Umbilical cord (tissue), 2 donors: ENCODE measurements around the gene TMC7. TPM values are rescaled to one million over a fixed set of nuclear protein-coding genes. Genes with fewer than 3 reads are reported as not detected.

ENCODE experiments used
- DNase-seq: peaks from one replicate; pipeline ENCODE4 v3.0.0-alpha.2; 2015; ENCODE audit warnings: low spot score
- total RNA-seq: library from RNA; depleted of rRNA; stranded (reverse); fragments of >200 nt; gene quantifications from one replicate; pipeline ENCODE4 v1.2.3, GENCODE V29; 2014; ENCODE audit warnings: low replicate concordance; ENCODE audit not compliant: insufficient read depth

The TMC7 gene
- total RNA-seq, 1 donor from 2014 or later = 1.9 TPM

DNA sequence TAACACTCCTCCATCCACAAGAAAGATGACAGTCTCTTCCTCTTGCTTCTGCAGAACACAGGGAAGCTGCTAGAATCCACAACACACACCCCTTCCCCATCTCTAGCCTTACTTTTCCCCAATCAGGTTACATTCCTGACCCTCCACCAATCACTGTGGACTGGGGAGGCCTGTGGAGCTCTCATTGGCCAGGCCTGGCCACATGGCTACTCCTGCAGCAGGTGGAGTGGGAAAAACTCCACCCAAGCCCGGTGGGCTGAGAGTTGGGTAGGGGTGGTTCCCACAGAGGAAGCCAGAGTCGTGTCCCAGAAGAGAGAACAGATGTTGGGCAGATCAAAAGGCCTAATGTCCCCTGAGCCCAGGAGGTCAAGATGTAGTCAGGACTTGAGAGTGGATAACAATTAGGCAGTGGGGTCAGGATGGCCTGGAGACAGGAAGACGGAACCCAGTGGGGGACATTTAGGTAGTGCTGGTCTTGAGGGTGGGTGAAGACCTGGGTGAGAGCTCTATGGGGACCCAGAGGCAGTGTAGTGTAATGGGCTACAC, 105.7 kb downstream of the TMC7 start:
- DNase-seq = no peak

DNA sequence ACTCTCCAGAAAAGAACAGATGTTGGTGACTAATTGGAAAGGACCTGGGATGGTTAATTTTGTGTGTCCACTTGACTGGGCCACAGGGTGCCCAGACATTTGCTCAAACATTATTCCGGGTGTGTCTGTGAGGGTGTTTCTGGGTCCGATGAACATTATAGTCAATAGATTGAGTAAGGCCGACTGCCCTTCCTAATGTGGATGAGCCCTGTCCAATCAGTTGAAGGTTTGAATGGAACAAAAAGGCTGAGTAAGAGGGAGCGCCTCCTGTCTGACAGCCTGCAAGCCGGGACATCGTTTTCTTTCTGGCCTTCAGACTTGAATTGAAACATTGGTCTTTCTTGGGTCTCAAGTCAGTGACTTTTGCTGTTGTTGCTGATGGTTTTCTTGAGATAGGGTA, 107.2 kb downstream of the TMC7 start:
- DNase-seq = no peak

- DNase-seq = no peak
These were observed 109.1 kb downstream of the TMC7 start for GRCh38 chr16:19092653-19093410.

- no peak for DNase-seq
These were observed 110.2 kb downstream of the TMC7 start for GRCh38 chr16:19093631-19094541.

GRCh38 chr16:19094542-19095365, 111.0 kb downstream of the TMC7 start:
- DNase-seq = no peak

DNA sequence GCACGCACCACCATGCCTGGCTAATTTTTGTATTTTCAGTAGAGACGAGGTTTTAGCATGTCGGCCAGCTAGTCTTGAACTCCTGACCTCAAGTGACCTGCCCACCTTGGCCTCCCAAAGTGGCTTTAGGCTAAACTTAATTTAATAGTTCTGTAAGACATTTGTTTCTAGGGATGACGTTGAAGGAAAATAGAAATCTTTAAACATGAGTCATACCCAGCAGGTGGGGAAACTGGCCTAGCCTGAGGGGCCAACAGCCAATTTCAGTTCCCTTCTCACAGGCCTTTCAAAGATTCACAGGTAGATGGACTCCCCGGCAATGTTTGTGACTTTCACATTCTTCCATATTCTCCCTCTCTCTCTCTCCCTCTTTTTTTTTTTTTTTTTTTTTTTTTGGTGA, 111.9 kb downstream of the TMC7 start:
- DNase-seq = no peak

DNA sequence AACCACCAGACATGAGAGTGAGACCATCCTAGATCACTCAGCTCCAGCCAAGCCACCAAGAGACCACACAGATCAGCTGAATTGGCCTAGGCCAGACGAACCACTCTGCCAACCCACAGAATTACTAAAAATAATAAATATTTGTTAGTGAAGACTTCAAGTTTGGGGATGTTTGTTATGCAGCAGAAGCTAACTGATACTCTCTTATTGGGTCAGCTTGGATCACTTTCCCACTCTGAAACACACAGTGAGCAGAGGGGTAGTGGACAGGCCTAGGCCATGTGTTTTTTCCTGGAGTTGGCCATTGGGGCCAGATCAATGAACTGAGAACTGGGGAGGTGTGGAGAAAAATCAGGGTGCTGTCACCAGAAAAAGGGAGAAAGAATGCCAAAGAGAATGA, 114.4 kb downstream of the TMC7 start:
- no peak for DNase-seq

GRCh38 chr16:19102187-19102872, 118.6 kb downstream of the TMC7 start:
- DNase-seq = no peak

DNA sequence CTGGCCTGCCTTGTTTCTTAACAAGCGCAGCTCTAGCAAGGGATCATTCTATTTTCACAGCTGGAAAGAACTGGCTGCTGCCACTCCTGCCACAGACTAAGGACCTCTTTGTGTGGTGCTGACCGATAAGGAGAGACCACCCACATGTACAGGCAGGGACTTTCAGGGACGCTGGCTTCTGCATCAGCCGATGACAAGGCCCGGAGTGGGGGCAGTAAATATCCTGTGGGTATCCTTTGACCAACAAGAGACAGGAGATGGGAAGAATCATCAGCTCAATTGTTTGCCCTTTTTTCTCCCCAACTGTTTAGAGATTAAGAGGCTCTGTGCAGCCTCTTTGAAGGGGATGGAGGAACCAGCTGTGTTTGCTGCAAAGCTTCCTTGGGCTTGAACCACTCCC, 120.9 kb downstream of the TMC7 start:
- DNase-seq = no peak

GRCh38 chr16:19105131-19105530, 121.4 kb downstream of the TMC7 start:
- DNase-seq = no peak

GRCh38 chr16:19105891-19106624, 122.3 kb downstream of the TMC7 start:
- no peak for DNase-seq

GRCh38 chr16:19106625-19107020, 122.9 kb downstream of the TMC7 start:
- no peak for DNase-seq

DNA sequence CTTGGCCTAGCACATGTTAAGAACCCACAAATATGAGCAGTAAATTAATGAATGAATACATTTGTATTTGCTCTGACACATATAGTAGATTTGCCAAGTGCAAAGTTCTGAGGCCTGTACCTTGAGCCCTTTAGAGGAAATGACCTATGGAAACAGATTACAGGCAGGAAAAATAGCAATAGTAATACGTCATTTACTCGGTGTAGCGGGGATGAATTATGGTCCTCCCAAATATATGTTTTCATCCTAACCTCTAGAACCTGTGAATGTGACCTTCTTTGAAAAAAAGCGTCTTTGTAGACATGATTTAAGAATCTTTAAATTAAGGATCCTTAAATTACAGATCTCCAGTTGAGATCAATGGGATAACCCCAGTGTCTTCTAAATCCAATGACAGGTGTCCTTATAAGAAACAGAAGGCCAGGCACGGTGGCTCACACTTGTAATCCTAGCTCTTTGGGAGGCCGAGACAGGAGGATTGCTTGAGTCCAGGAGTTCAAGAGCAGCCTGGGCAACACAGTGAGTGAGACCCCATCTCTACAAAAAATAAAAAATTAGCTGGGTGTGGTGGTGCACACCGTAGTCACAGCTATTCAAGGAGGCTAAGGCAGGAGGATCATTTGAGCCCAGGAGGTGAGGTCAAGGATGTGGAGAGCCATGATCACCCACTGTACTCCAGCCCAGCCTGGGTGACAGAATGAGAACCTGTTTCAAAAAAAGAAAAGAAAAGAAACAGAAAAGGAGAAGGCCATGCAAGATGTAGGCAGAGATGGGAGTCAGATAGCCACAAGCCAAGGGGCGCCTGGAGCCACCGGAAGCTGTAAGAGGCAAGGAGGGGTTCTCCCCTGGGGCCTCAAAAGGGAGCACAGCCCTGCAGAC, 124.9 kb downstream of the TMC7 start:
- DNase-seq = no peak

GRCh38 chr16:19109288-19109664, 125.5 kb downstream of the TMC7 start:
- no peak for DNase-seq

DNA sequence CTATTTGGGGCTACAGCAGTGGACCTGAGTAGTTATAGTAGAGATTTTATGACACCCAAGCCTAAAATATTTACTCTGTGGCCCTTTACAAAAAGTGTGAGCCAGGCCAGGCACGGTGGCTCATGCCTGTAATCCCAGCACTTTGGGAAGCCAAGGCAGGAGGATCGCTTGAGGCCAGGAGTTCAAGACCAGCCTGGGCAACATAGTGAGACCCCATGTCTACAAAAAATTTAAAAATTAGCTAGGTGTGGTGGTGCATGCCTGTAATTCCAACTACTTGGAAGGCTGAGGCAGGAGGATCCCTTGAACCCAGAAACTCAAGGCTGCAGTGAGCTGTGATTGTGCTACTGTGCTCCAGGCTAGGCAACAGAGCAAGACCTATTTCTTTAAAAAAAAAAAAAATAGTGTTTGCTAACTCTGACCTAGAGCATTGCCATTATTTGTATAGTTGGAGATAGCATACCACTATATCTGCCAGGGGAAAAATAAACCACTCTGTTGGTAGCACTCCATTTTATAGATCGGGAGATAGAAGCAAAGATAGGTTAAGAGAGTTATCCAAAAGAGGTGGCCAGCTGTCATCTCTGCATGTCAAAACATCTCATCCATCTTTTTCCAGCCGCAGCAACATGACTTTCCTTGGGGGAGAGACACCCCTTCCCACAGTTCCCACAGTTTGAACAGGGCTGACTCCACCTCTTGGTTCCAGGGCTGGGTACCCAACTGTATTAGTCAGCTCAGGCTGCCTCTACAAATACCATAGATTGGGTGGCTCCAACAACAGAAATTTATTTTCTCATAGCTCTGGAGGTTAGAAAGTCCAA, 127.0 kb downstream of the TMC7 start:
- DNase-seq = no peak

GRCh38 chr16:19112099-19112407, 128.3 kb downstream of the TMC7 start:
- no peak for DNase-seq
